ENCODE data around the gene ZNF799. TPM values are rescaled to one million over a fixed set of nuclear protein-coding genes. Genes with fewer than 3 reads are reported as not detected.
"Not testable (repeated sequence)": the region's sequence is repeated elsewhere in the genome, so short reads cannot be mapped to it uniquely, and the experiment has no call there.

ZNF799 gene
- 1 to 10 TPM; 6.7 to 8.4 (median 7.6) TPM for polyA plus RNA-seq (ENCODE audit: insufficient read length in 3 of 3)
- long read RNA-seq, donor 1, partial matches to known transcripts = 0 of 1 reads
- long read RNA-seq, donor 1, other reads (novel, unspliced or antisense) = 0 of 1 reads
- long read RNA-seq, donor 2, full-length matches to known transcripts = 1 of 1 reads
- long read RNA-seq, donor 2, partial matches to known transcripts = 0 of 1 reads
- long read RNA-seq, donor 2, other reads (novel, unspliced or antisense) = 0 of 1 reads
- long read RNA-seq, donor 3, full-length matches to known transcripts = 5 of 5 reads
- long read RNA-seq, donor 3, partial matches to known transcripts = 0 of 5 reads
- long read RNA-seq, donor 3, other reads (novel, unspliced or antisense) = 0 of 5 reads
- long read RNA-seq, donor 4, full-length matches to known transcripts = 3 of 3 reads
- long read RNA-seq, donor 4, partial matches to known transcripts = 0 of 3 reads
- long read RNA-seq, donor 4, other reads (novel, unspliced or antisense) = 0 of 3 reads
- long read RNA-seq, donor 5, partial matches to known transcripts = 0 of 1 reads
- long read RNA-seq, donor 5, other reads (novel, unspliced or antisense) = 0 of 1 reads
- long read RNA-seq, donor 6, full-length matches to known transcripts = 4 of 4 reads
- long read RNA-seq, donor 6, partial matches to known transcripts = 0 of 4 reads
- long read RNA-seq, donor 6, other reads (novel, unspliced or antisense) = 0 of 4 reads
- long read RNA-seq, donor 7, partial matches to known transcripts = 0 of 5 reads
- long read RNA-seq, donor 7, other reads (novel, unspliced or antisense) = 0 of 5 reads
- long read RNA-seq, donor 8, partial matches to known transcripts = 0 of 1 reads
- long read RNA-seq, donor 8, other reads (novel, unspliced or antisense) = 0 of 1 reads
- long read RNA-seq, donor 9, full-length matches to known transcripts = 5 of 5 reads
- long read RNA-seq, donor 9, partial matches to known transcripts = 0 of 5 reads
- long read RNA-seq, donor 9, other reads (novel, unspliced or antisense) = 0 of 5 reads
- long read RNA-seq, donor 10, full-length matches to known transcripts = 2 of 2 reads
- long read RNA-seq, donor 10, partial matches to known transcripts = 0 of 2 reads
- long read RNA-seq, donor 10, other reads (novel, unspliced or antisense) = 0 of 2 reads
- long read RNA-seq, donor 11, partial matches to known transcripts = 0 of 2 reads
- long read RNA-seq, donor 11, other reads (novel, unspliced or antisense) = 0 of 2 reads
- long read RNA-seq, donor 12, full-length matches to known transcripts = 6 of 6 reads
- long read RNA-seq, donor 12, partial matches to known transcripts = 0 of 6 reads
- long read RNA-seq, donor 12, other reads (novel, unspliced or antisense) = 0 of 6 reads
- long read RNA-seq, donor 13 = 0 reads
- long read RNA-seq, donor 14 = 0 reads
- long read RNA-seq, donor 15 = 0 reads
- long read RNA-seq, donor 16, full-length matches to known transcripts = 2 of 2 reads
- long read RNA-seq, donor 16, partial matches to known transcripts = 0 of 2 reads
- long read RNA-seq, donor 16, other reads (novel, unspliced or antisense) = 0 of 2 reads

GRCh38 chr19:12400633-12401502, at the start of gene ZNF799:
ZNF799 (minus strand) TSS chr19:12401271; CDS start chr19:12401070, 201 bp downstream.
- DNase-seq = peak; percentile 96

- no peak for DNase-seq
These were observed 49.8 kb upstream of the ZNF799 start for GRCh38 chr19:12450844-12451243.

GRCh38 chr19:12448808-12449207, 47.7 kb upstream of the ZNF799 start:
- no peak for DNase-seq

GRCh38 chr19:12440541-12441316, 39.7 kb upstream of the ZNF799 start, which contains the start of gene ZNF443:
ZNF443 (minus strand) TSS chr19:12441021; CDS start chr19:12440914, 107 bp downstream.
- peak; percentile 99 for DNase-seq

GRCh38 chr19:12439686-12440540, 38.8 kb upstream of the ZNF799 start:
- peak; percentile 19 for DNase-seq

GRCh38 chr19:12430726-12431299, 29.7 kb upstream of the ZNF799 start:
- DNase-seq = not testable (repeated sequence)

GRCh38 chr19:12425888-12426274, 24.8 kb upstream of the ZNF799 start:
- DNase-seq = no peak

GRCh38 chr19:12425236-12425887, 24.3 kb upstream of the ZNF799 start:
- DNase-seq = no peak

- DNase-seq = not testable (repeated sequence)
These were observed 16.2 kb upstream of the ZNF799 start for GRCh38 chr19:12417273-12417672.

GRCh38 chr19:12411893-12412292, 10.8 kb upstream of the ZNF799 start:
- no peak for DNase-seq

GRCh38 chr19:12399901-12400632, 1.0 kb downstream of the ZNF799 start:
- peak; percentile 12 for DNase-seq

- not testable (repeated sequence) for DNase-seq
These were observed 9.9 kb downstream of the ZNF799 start for GRCh38 chr19:12391148-12391547.

GRCh38 chr19:12386365-12386764, 14.7 kb downstream of the ZNF799 start:
- DNase-seq = not testable (repeated sequence)

- DNase-seq = no peak
These were observed 20.7 kb downstream of the ZNF799 start for GRCh38 chr19:12380444-12380737.

- DNase-seq = no peak
These were observed 21.2 kb downstream of the ZNF799 start for GRCh38 chr19:12379732-12380443.

GRCh38 chr19:12374026-12374425, 27.0 kb downstream of the ZNF799 start:
- no peak for DNase-seq
